ENCODE measurements around the gene IGF2BP2.
"Not testable (repeated sequence)": the region's sequence is repeated elsewhere in the genome, so short reads cannot be mapped to it uniquely, and the experiment has no call there.

IGF2BP2 gene

GRCh38 chr3:185715091-185715490, 109.8 kb downstream of the IGF2BP2 start:
- Mint-ChIP-seq H3K27me3 (peaks cover 4% of the 10 kb centered on the region), H3K4me1 (ENCODE audit: low read depth) (no peaks in the 10 kb centered on the region), H3K36me3 (no peaks in the 10 kb centered on the region), H3K27ac (no peak overlapping the region), H3K9me3 (ENCODE audit: low read depth) (no peaks in the 10 kb centered on the region), H3K4me3 (no peak overlapping the region)

- Mint-ChIP-seq H3K4me3 (no peak overlapping the region), H3K27me3 (peaks cover 4% of the 10 kb centered on the region), H3K9me3 (ENCODE audit: low read depth) (no peaks in the 10 kb centered on the region), H3K36me3 (no peaks in the 10 kb centered on the region), H3K4me1 (ENCODE audit: low read depth) (no peaks in the 10 kb centered on the region), H3K27ac (no peak overlapping the region)
These were observed 110.8 kb downstream of the IGF2BP2 start for GRCh38 chr3:185714085-185714484.

- Mint-ChIP-seq H3K27ac (no peak overlapping the region), H3K36me3 (no peaks in the 10 kb centered on the region), H3K27me3 (peaks cover 4% of the 10 kb centered on the region), H3K4me1 (ENCODE audit: low read depth) (no peaks in the 10 kb centered on the region), H3K9me3 (ENCODE audit: low read depth) (no peaks in the 10 kb centered on the region), H3K4me3 (no peak overlapping the region)
These were observed 111.8 kb downstream of the IGF2BP2 start for GRCh38 chr3:185713015-185713414.

GRCh38 chr3:185712337-185712736, 112.5 kb downstream of the IGF2BP2 start:
- Mint-ChIP-seq H3K27me3 (peaks cover 6% of the 10 kb centered on the region), H3K4me1 (ENCODE audit: low read depth) (no peaks in the 10 kb centered on the region), H3K27ac (no peak overlapping the region), H3K36me3 (no peaks in the 10 kb centered on the region), H3K4me3 (no peak overlapping the region), H3K9me3 (ENCODE audit: low read depth) (no peaks in the 10 kb centered on the region)

- Mint-ChIP-seq H3K36me3 (no peaks in the 10 kb centered on the region), H3K27me3 (peaks cover 6% of the 10 kb centered on the region), H3K9me3 (ENCODE audit: low read depth) (no peaks in the 10 kb centered on the region), H3K4me3 (no peak overlapping the region), H3K27ac (no peak overlapping the region), H3K4me1 (ENCODE audit: low read depth) (no peaks in the 10 kb centered on the region)
These were observed 113.5 kb downstream of the IGF2BP2 start for GRCh38 chr3:185711255-185711870.

GRCh38 chr3:185709251-185709955, 115.4 kb downstream of the IGF2BP2 start:
- no peaks in the 10 kb centered on the region for H3K4me1 Mint-ChIP-seq (ENCODE audit: low read depth)
- H3K27me3 Mint-ChIP-seq, result peaks cover 9% of the 10 kb centered on the region
- H3K9me3 Mint-ChIP-seq (ENCODE audit: low read depth), result no peaks in the 10 kb centered on the region
- no peak overlapping the region for H3K4me3 Mint-ChIP-seq
- no peak overlapping the region for H3K27ac Mint-ChIP-seq
- no peaks in the 10 kb centered on the region for H3K36me3 Mint-ChIP-seq

- H3K27me3 Mint-ChIP-seq, result peaks cover 11% of the 10 kb centered on the region
- H3K4me3 Mint-ChIP-seq, result no peak overlapping the region
- no peaks in the 10 kb centered on the region for H3K36me3 Mint-ChIP-seq
- no peaks in the 10 kb centered on the region for H3K4me1 Mint-ChIP-seq (ENCODE audit: low read depth)
- no peaks in the 10 kb centered on the region for H3K9me3 Mint-ChIP-seq (ENCODE audit: low read depth)
- no peak overlapping the region for H3K27ac Mint-ChIP-seq
These were observed 116.5 kb downstream of the IGF2BP2 start for GRCh38 chr3:185708392-185708791.

GRCh38 chr3:185705498-185705897, 119.3 kb downstream of the IGF2BP2 start:
- H3K4me1 Mint-ChIP-seq (ENCODE audit: low read depth), result no peaks in the 10 kb centered on the region
- H3K9me3 Mint-ChIP-seq (ENCODE audit: low read depth), result no peaks in the 10 kb centered on the region
- no peaks in the 10 kb centered on the region for H3K36me3 Mint-ChIP-seq
- H3K27ac Mint-ChIP-seq, result no peak overlapping the region
- H3K27me3 Mint-ChIP-seq, result peaks cover 10% of the 10 kb centered on the region
- H3K4me3 Mint-ChIP-seq, result no peak overlapping the region

GRCh38 chr3:185702262-185703225, 122.3 kb downstream of the IGF2BP2 start:
- Mint-ChIP-seq H3K4me1 (ENCODE audit: low read depth) (no peaks in the 10 kb centered on the region), H3K27ac (no peak overlapping the region), H3K36me3 (no peaks in the 10 kb centered on the region), H3K27me3 (peaks cover 8% of the 10 kb centered on the region), H3K9me3 (ENCODE audit: low read depth) (no peaks in the 10 kb centered on the region), H3K4me3 (no peak overlapping the region)

- Mint-ChIP-seq H3K4me3 (no peak overlapping the region), H3K4me1 (ENCODE audit: low read depth) (no peaks in the 10 kb centered on the region), H3K27me3 (peaks cover 8% of the 10 kb centered on the region), H3K27ac (no peak overlapping the region), H3K36me3 (no peaks in the 10 kb centered on the region), H3K9me3 (ENCODE audit: low read depth) (no peaks in the 10 kb centered on the region)
These were observed 123.1 kb downstream of the IGF2BP2 start for GRCh38 chr3:185701611-185702261.

- no peaks in the 10 kb centered on the region for H3K9me3 Mint-ChIP-seq (ENCODE audit: low read depth)
- H3K36me3 Mint-ChIP-seq, result no peaks in the 10 kb centered on the region
- H3K27ac Mint-ChIP-seq, result no peak overlapping the region
- H3K27me3 Mint-ChIP-seq, result peaks cover 7% of the 10 kb centered on the region
- no peak overlapping the region for H3K4me3 Mint-ChIP-seq
- H3K4me1 Mint-ChIP-seq (ENCODE audit: low read depth), result no peaks in the 10 kb centered on the region
These were observed 124.9 kb downstream of the IGF2BP2 start for GRCh38 chr3:185699927-185700326.

- H3K36me3 Mint-ChIP-seq; H3K4me1 Mint-ChIP-seq (ENCODE audit: low read depth); H3K9me3 Mint-ChIP-seq (ENCODE audit: low read depth); H3K27ac Mint-ChIP-seq; H3K27me3 Mint-ChIP-seq; H3K4me3 Mint-ChIP-seq: not testable (repeated sequence)
These were observed 127.6 kb downstream of the IGF2BP2 start for GRCh38 chr3:185697228-185697627.

- Mint-ChIP-seq H3K4me3 (no peak overlapping the region), H3K27ac (no peak overlapping the region), H3K4me1 (ENCODE audit: low read depth) (no peaks in the 10 kb centered on the region), H3K27me3 (peaks cover 4% of the 10 kb centered on the region), H3K9me3 (ENCODE audit: low read depth) (no peaks in the 10 kb centered on the region), H3K36me3 (no peaks in the 10 kb centered on the region)
These were observed 128.8 kb downstream of the IGF2BP2 start for GRCh38 chr3:185696039-185696438.

GRCh38 chr3:185693985-185694653, 130.7 kb downstream of the IGF2BP2 start:
- Mint-ChIP-seq H3K36me3 (no peaks in the 10 kb centered on the region), H3K9me3 (ENCODE audit: low read depth) (no peaks in the 10 kb centered on the region), H3K27me3 (peaks cover 4% of the 10 kb centered on the region), H3K4me3 (no peak overlapping the region), H3K4me1 (ENCODE audit: low read depth) (no peaks in the 10 kb centered on the region), H3K27ac (no peak overlapping the region)
